ENCODE data around the gene MPZL1.
"Not testable (repeated sequence)": the region's sequence is repeated elsewhere in the genome, so short reads cannot be mapped to it uniquely, and the experiment has no call there.

MPZL1 gene

GRCh38 chr1:167784876-167785550 lies 63.2 kb downstream of the MPZL1 start:
- no peak for DNase-seq

GRCh38 chr1:167786502-167786901 lies 64.7 kb downstream of the MPZL1 start:
- DNase-seq = no peak

DNA sequence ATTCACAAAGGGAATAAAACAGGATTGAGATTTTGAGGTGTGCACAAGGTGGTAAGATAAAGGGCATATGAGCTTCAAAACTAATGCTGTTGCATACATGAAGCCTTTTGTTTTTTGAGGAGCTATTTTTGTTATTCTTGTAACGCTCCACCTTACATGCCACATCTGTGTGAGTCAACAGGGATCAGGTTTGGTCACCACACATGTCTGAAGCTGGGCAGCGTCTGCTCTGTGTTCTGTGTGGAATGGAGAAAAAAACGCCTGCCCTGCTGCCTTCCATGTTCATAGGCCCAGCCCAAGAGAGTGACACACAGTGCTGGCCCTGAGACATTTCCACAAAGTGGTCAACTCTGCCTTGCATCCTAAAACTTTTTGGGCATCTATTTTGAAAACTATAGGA lies 67.7 kb downstream of the MPZL1 start:
- no peak for DNase-seq

DNA sequence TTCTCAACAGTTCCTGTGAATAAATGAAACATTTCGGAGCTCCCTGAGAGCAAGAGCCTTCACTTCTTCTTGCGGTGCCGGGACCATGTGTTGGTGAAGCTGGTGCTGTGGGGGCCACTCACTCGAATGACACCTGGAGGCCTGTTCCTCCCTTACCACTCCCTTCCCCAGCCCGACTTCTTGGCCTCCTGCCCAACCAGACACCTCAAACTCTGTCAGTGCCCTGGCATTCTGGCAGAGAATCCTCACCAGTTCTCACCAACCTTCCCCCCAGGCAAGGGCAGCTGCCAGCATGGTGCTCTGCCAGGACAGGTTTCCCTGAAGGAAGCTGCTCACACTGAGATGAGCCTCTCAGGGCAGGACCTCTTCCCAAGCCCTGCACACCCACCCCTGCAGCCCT lies 68.3 kb downstream of the MPZL1 start:
- DNase-seq = no peak

DNA sequence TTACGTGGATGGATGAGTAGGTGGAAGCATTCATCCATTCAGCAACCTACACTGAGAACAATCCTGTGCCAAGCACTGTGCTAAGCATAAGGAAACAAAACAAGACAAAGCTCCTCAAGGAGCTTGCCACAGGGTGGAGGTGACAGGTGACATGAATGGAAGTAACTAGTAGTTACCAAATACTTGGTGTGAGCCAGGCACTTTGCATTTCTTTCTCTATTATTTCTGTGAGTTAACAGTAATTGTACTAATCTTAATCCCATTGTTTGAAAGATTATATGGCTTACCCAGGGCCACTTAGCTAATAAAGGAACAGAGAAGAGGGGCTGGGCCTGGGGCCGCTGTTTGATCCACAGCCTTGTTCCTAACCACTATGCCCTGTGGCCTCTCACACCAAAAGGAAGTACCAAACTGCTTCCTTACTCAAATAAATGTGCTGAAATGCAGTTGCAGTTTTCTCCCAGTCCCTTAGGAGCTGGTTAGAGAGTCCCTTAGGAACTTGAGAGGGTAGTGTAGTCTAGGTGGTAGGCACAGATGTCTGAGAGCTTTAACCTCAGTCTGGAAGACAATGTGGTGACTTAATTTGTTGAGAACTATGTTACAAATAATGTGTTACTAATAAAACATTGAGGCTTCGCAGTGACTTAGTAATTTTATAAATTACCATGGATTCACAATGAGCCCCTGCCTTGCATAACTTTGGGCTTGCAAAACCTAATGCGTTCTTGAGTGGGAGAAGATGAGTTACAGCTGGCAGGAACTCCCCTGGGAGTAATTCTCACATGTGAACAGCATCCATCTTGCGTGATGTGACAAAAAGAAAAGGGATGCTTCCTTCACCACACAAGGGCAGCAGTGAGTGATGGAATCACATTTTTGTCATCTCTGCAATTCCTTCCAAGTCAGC lies 69.8 kb downstream of the MPZL1 start:
- no peak for DNase-seq

- DNase-seq = no peak
These were observed 70.4 kb downstream of the MPZL1 start for GRCh38 chr1:167792188-167792565.

DNA sequence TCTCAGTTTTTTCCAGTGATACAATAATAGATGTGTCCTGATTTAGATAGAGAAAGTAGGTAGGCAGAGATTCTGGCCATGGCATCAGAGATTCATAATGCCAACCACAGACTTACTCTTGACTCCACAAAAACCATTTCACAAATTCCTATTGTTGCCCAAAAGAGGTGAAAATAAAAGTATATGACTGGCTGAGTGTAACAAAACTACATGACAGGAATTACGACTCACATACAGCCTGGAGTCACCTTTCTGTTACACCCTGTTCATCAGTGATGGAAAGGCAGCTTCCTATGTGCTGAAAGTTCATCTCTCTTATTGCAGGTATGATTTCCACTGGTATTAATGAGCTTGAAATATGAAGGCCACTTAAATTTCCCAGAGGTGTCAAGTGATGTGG lies 72.3 kb downstream of the MPZL1 start:
- DNase-seq = no peak

GRCh38 chr1:167795810-167796740 lies 74.3 kb downstream of the MPZL1 start:
- DNase-seq = no peak

DNA sequence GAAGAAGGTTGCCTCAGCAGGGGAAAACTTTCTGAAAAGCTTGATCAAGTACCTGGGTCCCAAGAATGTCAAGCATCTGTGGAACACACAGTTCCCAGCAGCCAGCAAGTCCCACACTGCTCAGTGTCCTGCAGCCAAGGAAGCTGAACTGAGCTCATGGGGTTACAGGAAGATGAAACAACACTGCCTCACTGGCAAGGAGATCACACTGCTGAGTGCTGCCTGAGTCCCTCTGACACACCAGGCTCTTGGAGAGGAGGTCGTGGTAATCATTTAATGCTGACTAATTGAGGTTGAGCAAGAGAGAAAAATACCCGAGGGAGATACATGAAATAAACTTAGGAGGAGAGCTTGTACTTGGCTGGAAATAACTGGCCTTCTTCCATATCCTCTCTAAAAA lies 75.2 kb downstream of the MPZL1 start:
- no peak for DNase-seq

DNA sequence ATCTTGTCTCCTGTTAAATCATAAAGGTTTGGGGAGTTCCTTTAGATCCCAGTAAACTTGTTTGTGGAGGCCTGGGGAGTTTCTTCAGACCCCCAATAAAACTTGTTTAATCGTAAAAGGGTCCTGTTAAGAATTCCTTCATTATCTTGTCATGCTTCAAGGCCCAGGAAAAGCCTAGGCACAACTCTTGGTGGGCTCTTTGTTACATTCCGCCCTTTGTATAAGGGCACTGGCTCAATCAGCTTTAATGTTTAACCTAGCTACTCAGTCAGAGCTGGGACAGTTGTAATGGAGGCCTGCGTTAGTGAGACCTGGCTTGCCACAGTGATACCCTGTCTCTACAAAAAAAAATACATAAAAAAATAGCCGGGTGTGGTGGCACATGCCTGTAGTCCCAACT lies 77.2 kb downstream of the MPZL1 start:
- no peak for DNase-seq

DNA sequence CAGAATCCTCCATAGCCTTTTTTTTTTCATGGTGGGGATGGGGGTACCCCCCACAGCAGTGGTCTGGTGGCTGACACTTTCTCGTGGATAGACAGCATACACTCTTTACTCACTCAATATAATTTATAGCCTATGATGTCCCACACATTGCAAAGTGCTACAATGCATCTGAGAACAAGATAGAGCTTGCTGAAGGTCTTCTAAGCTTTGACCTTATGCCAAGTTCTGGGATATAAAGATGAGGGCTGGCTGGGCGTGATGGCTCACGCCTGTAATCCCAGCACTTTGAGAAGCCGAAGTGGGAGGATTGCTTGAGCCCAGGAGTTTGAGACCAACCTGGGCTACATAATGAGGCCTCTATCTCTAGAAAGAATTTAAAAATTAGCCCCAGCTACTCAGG lies 78.0 kb downstream of the MPZL1 start:
- no peak for DNase-seq

GRCh38 chr1:167800251-167800650 lies 78.5 kb downstream of the MPZL1 start:
- DNase-seq = no peak

GRCh38 chr1:167802235-167802634 lies 80.5 kb downstream of the MPZL1 start:
- no peak for DNase-seq

GRCh38 chr1:167803358-167804207 lies 81.8 kb downstream of the MPZL1 start:
- DNase-seq = peak; percentile 71

- no peak for DNase-seq
These were observed 83.3 kb downstream of the MPZL1 start for GRCh38 chr1:167805041-167805556.

- DNase-seq = not testable (repeated sequence)
These were observed 84.5 kb downstream of the MPZL1 start for GRCh38 chr1:167806235-167806634.

GRCh38 chr1:167806676-167807075 lies 84.9 kb downstream of the MPZL1 start:
- not testable (repeated sequence) for DNase-seq

DNA sequence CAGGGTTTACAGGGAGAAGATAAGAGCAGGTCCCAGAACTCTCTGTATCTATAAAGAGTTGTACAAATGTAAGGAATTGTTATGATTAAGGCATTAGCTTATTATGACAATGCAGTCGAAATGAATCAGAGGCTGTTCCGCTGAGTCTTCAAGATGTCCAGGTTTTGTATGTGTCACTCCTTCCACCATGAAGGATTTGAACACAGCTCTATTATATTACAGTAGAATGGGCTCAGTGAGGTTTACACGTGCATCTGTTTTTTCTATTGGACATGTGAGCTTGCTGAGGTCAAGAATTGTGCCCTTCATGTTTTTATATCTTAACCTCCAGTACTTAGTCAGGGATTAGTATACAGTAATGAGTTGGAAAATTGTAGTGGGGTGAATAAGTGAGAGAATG lies 86.3 kb downstream of the MPZL1 start:
- no peak for DNase-seq

- DNase-seq = no peak
These were observed 86.9 kb downstream of the MPZL1 start for GRCh38 chr1:167808690-167809089.

DNA sequence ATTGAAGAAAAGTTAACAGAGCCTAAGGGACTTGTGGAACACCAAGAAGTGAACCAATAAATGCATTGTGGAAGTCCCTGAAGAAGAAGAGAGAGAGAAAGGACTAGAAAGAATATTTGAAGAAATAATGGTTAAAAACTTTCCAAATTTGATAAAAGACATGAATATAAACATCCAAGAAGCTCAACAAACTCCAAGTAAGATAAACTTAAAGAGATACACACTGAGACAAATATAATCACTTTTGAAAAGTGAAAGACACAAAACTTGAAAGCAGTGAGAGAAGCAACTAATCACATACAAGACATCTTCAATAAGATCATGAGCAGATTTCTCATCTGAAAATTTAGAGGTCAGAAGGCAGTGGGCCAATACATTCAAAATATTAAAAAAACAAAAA lies 91.2 kb downstream of the MPZL1 start:
- no peak for DNase-seq

- DNase-seq = no peak
These were observed 93.9 kb downstream of the MPZL1 start for GRCh38 chr1:167815650-167816049.

Measured in 8988T (cell line).